IPS-18c (cell line): ENCODE results near the gene MACF1.
"Not testable (repeated sequence)": the region's sequence is repeated elsewhere in the genome, so short reads cannot be mapped to it uniquely, and the experiment has no call there.

Experiments
- H3K4me3 ChIP-seq: 2 replicates; pipeline ENCODE4 v1.7.0; 2013; ENCODE audit warnings: low read depth, mild to moderate bottlenecking, low read length, moderate library complexity; ENCODE audit not compliant: insufficient read depth
- H3K9me3 ChIP-seq: one replicate; pipeline ENCODE4 v1.6.1; 2013; ENCODE audit warnings: mild to moderate bottlenecking, low read length, moderate library complexity; ENCODE audit not compliant: control insufficient read depth, insufficient read depth

The MACF1 gene

DNA sequence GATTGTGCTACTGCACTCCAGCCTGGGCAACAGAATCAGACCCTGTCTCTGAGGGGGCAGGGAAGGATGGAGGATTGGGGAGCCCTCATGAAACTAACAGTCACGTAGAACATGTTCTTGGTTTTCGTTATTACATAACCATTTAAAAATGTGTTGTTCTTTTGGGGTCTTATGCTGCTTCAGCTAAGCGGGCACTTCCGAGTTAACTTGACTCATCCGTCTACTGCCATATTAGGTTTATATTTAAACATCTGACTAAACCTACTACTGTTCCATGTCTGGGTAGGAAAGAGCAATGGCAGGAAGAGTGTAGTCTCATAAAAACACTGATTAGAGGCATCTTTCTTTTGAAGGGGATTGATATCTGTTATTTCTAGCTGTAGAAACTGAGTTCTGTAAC, 227.4 kb downstream of the MACF1 start:
- H3K4me3 ChIP-seq: no peak overlapping the region
- H3K9me3 ChIP-seq: no peaks in the 10 kb centered on the region

GRCh38 chr1:39434797-39435395, 230.4 kb downstream of the MACF1 start:
- Histone ChIP-seq H3K4me3 (no peak overlapping the region), H3K9me3 (no peaks in the 10 kb centered on the region)

- no peak overlapping the region for H3K4me3 ChIP-seq
- H3K9me3 ChIP-seq: no peaks in the 10 kb centered on the region
These were observed 231.1 kb downstream of the MACF1 start for GRCh38 chr1:39435597-39435996.

DNA sequence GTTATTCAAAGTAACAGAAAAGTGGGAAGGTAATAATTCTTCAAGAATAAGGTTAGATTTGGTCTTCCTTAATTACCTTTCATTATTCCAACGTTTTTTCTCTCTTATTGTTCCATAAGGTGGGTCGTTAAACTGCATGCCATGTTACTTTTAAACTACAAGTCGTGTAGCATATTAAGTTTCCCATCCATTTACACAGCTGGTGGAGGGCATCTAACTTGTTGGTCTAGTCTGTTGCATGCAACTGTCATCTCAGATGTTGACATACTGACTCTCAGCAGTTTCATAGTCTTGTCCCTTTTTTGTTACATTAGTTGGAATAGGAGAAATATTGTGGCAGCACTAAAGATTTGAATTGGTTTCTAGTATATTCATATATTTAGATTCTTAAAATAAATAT, 232.3 kb downstream of the MACF1 start:
- no peak overlapping the region for H3K4me3 ChIP-seq
- H3K9me3 ChIP-seq: no peaks in the 10 kb centered on the region

DNA sequence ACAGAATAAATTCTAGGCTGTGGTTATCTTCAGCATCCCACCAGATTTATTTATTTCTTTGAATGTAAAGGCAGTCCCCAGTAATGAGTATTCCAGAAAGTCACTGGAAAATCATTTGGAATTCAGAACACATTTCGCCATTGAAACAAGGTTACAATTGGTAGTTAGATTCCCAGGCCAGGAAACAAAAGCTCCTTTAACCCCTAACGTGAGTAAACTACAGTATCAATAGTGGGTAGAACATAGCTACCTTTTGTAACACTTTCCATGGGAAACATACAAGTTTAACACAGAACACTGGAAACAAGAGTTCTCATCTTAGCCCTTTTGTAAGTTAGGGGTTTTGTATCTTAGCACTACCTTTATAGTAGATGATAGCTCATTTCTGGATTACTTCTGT, 233.5 kb downstream of the MACF1 start:
- H3K9me3 ChIP-seq: no peaks in the 10 kb centered on the region
- no peak overlapping the region for H3K4me3 ChIP-seq

DNA sequence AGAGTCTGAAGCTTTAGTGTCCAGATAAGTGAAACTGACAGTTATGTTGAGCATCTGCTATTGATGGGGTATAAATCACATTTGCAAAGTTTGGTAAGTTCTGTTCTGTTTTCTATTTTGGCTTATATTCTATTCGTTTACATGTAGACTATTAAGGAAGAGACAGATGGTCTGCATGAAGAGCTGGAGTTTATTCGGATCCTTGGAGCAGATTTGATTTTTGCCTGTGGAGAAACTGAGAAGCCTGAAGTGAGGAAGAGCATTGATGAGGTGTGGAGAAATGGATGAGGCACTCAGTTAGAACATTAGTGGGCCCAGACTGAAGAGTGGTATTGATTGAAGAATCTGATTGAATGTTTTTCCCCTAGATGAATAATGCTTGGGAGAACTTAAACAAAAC, 236.4 kb downstream of the MACF1 start:
- H3K4me3 ChIP-seq: no peak overlapping the region
- no peaks in the 10 kb centered on the region for H3K9me3 ChIP-seq

GRCh38 chr1:39441797-39442196, 237.3 kb downstream of the MACF1 start:
- no peak overlapping the region for H3K4me3 ChIP-seq
- H3K9me3 ChIP-seq: no peaks in the 10 kb centered on the region

DNA sequence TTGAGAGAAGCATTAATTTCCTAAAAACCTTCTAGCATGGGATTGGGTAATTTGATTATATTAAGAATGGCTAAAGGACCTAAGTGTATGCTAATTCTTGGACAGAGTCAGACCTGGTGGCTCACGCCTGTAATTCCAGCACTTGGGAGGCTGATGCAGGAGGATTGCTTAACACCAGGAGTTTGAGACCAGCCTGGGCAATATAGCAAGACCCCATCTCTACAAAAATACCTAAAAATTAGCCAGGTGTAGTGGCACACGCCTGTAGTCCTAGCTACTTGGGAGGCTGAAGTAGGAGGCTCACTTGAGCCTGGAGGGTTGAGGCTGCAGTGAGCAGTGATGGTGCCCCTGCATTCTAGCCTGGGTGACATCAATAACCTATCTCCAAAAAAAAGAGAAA, 241.1 kb downstream of the MACF1 start:
- H3K4me3 ChIP-seq: no peak overlapping the region
- no peaks in the 10 kb centered on the region for H3K9me3 ChIP-seq

DNA sequence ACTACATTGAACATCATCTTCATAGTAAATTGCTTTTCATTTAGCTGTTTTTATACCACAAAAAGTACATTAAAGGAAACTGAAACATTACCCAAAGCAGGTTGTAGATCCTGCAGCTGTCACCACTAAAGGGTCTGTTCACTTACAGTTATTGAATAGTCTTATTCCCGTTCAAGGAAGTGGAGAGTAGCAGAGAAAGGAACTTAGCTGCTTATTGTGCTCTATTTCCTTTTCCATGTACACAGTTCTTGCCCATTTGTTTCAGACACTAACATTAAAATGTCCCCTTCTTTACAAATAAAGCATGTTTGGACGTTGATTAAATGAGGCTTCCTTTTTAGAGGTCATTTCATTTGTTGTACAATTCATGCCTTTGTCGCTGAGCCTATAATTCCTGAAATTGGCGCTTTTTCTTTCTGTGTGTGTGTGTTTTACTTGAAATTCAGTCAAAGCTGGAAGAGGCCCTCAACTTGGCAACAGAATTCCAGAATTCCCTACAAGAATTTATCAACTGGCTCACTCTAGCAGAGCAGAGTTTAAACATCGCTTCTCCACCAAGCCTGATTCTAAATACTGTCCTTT, 242.6 kb downstream of the MACF1 start:
- H3K9me3 ChIP-seq: no peaks in the 10 kb centered on the region
- no peak overlapping the region for H3K4me3 ChIP-seq

GRCh38 chr1:39450041-39450440, 245.5 kb downstream of the MACF1 start:
- not testable (repeated sequence) for H3K9me3 ChIP-seq, H3K4me3 ChIP-seq

- no peak overlapping the region for H3K4me3 ChIP-seq
- H3K9me3 ChIP-seq: no peaks in the 10 kb centered on the region
These were observed 246.6 kb downstream of the MACF1 start for GRCh38 chr1:39450956-39451606.

DNA sequence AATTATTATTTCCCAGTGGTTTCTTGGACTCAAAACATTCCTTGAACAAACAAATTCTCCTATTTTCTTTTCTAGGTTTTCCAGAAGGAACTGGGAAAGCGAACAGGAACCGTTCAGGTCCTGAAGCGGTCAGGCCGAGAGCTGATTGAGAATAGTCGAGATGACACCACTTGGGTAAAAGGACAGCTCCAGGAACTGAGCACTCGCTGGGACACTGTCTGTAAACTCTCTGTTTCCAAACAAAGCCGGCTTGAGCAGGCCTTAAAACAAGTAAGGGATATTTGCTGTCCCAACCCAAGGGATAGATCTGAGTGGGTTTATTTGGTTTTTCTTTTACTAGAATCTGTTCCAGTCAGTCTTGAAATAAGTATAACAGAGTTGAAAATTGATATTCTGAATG, 247.6 kb downstream of the MACF1 start:
- no peak overlapping the region for H3K4me3 ChIP-seq
- H3K9me3 ChIP-seq: no peaks in the 10 kb centered on the region

DNA sequence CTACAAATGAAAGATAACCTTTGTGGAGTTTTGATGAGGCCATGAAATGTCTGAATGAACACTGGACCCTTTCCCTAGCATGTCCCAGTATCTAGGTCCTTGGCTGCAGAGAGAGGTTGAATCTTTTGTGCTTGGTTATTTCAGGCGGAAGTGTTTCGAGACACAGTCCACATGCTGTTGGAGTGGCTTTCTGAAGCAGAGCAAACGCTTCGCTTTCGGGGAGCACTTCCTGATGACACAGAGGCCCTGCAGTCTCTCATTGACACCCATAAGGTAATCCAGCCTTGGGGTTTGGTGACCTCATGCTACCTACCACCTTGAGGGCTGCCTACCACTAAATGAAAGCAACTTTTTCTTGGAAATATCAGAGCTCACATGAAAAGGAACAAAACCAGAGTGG, 248.0 kb downstream of the MACF1 start:
- Histone ChIP-seq H3K9me3 (no peaks in the 10 kb centered on the region), H3K4me3 (no peak overlapping the region)

GRCh38 chr1:39453603-39454002, 249.1 kb downstream of the MACF1 start:
- Histone ChIP-seq H3K9me3 (no peaks in the 10 kb centered on the region), H3K4me3 (no peak overlapping the region)

GRCh38 chr1:39458991-39459390, 254.5 kb downstream of the MACF1 start:
- Histone ChIP-seq H3K9me3 (no peaks in the 10 kb centered on the region), H3K4me3 (no peak overlapping the region)

- Histone ChIP-seq H3K9me3 (no peaks in the 10 kb centered on the region), H3K4me3 (no peak overlapping the region)
These were observed 257.6 kb downstream of the MACF1 start for GRCh38 chr1:39462074-39462473.

GRCh38 chr1:39466413-39467107, 262.1 kb downstream of the MACF1 start:
- no peak overlapping the region for H3K4me3 ChIP-seq
- no peaks in the 10 kb centered on the region for H3K9me3 ChIP-seq

DNA sequence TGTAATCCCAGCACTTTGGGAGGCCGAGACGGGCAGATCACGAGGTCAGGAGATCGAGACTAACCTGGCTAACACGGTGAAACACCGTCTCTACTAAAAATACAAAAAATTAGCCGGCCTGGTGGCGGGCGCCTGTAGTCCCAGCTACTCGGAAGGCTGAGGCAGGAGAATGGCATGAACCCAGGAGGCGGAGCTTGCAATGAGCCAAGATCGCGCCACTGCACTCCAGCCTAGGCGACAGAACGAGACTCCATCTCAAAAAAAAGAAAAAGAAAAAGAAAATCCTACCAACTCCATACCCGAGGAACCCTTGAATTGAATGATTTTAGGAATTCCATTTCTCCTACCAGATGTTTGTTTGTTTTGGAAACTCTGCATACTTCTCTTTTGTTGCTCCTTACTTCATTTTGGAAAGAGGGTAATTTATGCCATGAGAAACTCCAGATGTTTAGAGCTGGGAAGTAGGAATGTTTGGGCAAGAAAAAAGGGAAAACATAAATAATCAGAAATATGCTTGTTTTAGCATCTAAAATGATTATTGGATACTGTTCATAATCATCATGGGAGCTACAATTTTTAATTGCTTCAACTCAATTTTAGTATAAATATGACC, 262.7 kb downstream of the MACF1 start:
- not testable (repeated sequence) for H3K9me3 ChIP-seq, H3K4me3 ChIP-seq
